SH-SY5Y (cell line): ENCODE data around the gene GMCL2.

Experiments used
- GATA2 ChIP-seq: IDR thresholded peaks from 2 replicates; pipeline ENCODE4 v1.6.1; 2011; ENCODE audit warnings: mild to moderate bottlenecking, low read depth, low read length
- GATA3 ChIP-seq: IDR thresholded peaks from 2 replicates; pipeline ENCODE4 v1.6.1; 2011; ENCODE audit warnings: low read depth, mild to moderate bottlenecking, low read length, moderate library complexity

- TF ChIP-seq GATA2 (no peak), GATA3 (no peak)
Observed at GRCh38 chr5:178192244-178192643, 5.1 kb upstream of the GMCL2 start.
